ENCODE measurements around the gene GPT2. TPM values are rescaled to one million over a fixed set of nuclear protein-coding genes. Genes with fewer than 3 reads are reported as not detected.
A peak's percentile ranks its signal among the peaks of the same experiment; 100 is the strongest.

Gene GPT2
- total RNA-seq, 4 donors from 2014 or later, result 13.5 to 112 (median 55.7) TPM

DNA sequence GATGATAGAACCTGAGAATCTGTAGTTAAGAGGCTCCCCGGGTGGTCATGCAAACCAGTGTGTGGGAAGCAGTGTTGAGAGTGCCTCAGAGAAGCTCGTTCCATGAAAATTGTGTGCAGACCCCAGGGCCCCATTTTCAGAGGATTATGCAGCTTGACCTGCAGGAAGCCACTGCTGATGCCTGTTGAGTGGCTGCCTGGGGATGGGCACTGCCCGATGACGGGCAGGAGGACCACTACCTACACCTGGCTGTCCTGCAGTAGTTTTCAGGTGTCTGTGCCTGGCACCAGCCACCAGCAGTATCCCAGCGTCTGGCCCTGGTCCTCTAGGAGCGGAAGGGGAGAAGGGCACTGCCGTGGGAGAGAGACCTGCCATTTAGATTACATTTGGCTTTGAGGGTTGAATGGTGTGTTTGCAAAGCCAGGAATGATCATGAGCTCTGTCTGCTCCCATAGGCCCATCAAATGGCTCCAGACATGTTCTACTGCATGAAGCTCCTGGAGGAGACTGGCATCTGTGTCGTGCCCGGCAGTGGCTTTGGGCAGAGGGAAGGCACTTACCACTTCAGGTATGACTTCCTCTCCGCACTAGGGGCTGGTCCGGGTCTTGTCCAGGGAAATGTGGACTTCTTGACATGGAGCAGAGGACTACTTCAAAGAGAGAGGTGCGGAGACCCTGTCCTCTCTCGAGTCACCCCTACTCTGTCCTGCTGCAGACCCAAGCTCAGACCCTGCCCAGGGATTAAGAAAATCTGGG, 42.5 kb downstream of the GPT2 start:
- peaks cover 0 to 11% of the 10 kb centered on the region in 2 donors for H3K36me3 ChIP-seq
- peak overlapping the region; percentile 61 to 73 (median 64) for H3K27ac ChIP-seq
- TF ChIP-seq, protein P1, sequence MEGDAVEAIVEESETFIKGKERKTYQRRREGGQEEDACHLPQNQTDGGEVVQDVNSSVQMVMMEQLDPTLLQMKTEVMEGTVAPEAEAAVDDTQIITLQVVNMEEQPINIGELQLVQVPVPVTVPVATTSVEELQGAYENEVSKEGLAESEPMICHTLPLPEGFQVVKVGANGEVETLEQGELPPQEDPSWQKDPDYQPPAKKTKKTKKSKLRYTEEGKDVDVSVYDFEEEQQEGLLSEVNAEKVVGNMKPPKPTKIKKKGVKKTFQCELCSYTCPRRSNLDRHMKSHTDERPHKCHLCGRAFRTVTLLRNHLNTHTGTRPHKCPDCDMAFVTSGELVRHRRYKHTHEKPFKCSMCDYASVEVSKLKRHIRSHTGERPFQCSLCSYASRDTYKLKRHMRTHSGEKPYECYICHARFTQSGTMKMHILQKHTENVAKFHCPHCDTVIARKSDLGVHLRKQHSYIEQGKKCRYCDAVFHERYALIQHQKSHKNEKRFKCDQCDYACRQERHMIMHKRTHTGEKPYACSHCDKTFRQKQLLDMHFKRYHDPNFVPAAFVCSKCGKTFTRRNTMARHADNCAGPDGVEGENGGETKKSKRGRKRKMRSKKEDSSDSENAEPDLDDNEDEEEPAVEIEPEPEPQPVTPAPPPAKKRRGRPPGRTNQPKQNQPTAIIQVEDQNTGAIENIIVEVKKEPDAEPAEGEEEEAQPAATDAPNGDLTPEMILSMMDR (IDR thresholded peaks at IDR 0.05 in 4 of 5, conservative IDR thresholded peaks at IDR 0.05 in 1 of 5), result no peak
- TF ChIP-seq POLR2A (IDR thresholded peaks at IDR 0.05), result no peak
- H3K27me3 ChIP-seq, result no peaks in the 10 kb centered on the region
- in situ Hi-C loops (cut with MboI; ENCODE audit: low sequenced_read_pairs in 4 of 4), result no loop called here
- peaks cover 23 to 37% of the 10 kb centered on the region in 2 donors for H3K4me1 ChIP-seq
- DNase-seq (no peak), ATAC-seq (no peak)
- intact Hi-C loops (cut with DNase I; ENCODE audit: low total_unique reads), result loop anchor here (2.0 to 10.0 kb wide), 2 partner anchors 70 to 1318 kb away; partner anchors contain the start of genes ABCC11 and LONP2
- no peak overlapping the region for H3K4me3 ChIP-seq
- H3K9me3 ChIP-seq, result no peaks in the 10 kb centered on the region

DNA sequence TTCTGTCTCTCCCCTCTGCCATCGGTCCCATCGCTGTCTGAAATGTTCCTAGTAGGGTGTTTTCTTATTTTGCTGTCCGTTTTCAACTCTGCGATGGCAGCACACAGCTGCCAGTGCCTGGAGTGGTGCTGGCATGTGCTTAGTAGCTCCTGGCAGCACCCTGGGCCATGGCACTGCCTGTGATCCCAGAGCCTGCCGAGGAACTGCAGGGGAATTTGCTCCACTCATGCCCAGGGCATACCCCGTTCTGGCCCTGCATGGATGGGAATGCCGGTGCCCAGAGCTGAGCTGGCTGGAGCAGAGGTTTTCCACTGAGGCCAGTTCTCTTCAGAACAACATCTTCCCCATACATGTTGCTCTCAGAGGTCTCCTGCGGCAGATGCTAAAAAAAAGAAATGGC, 43.1 kb downstream of the GPT2 start:
- no peak for TF ChIP-seq POLR2A (IDR thresholded peaks at IDR 0.05)
- TF ChIP-seq, protein P1 (IDR thresholded peaks at IDR 0.05 in 4 of 5, conservative IDR thresholded peaks at IDR 0.05 in 1 of 5), result no peak
- intact Hi-C loops (cut with DNase I; ENCODE audit: low total_unique reads), result loop anchor here (2.0 to 10.0 kb wide), 2 partner anchors 70 to 1318 kb away; partner anchors contain the start of genes ABCC11 and LONP2
- Histone ChIP-seq H3K27me3 (no peaks in the 10 kb centered on the region), H3K4me3 (no peak overlapping the region), H3K9me3 (no peaks in the 10 kb centered on the region), H3K27ac (peak overlapping the region; percentile 61 to 73 (median 64)), H3K36me3 (peaks cover 0 to 10% of the 10 kb centered on the region in 2 donors), H3K4me1 (peaks cover 23 to 37% of the 10 kb centered on the region in 2 donors)
- peak; percentile 10 to 40 for DNase-seq
- peak; percentile 13 to 14 for ATAC-seq
- in situ Hi-C loops (cut with MboI; ENCODE audit: low sequenced_read_pairs in 4 of 4), result no loop called here

- intact Hi-C loops (cut with DNase I; ENCODE audit: low total_unique reads) (loop anchor here (10.0 kb wide), 1 partner anchor 1316 kb away; the partner anchor contains the start of genes ABCC11 and LONP2), in situ Hi-C loops (cut with MboI; ENCODE audit: low sequenced_read_pairs in 4 of 4) (no loop called here)
- Histone ChIP-seq H3K4me3 (no peak overlapping the region), H3K27me3 (no peaks in the 10 kb centered on the region), H3K27ac (peak overlapping the region in 2 of 4 donors; percentile 20 to 65), H3K9me3 (no peaks in the 10 kb centered on the region), H3K36me3 (peaks cover 0 to 5% of the 10 kb centered on the region in 2 donors), H3K4me1 (peaks cover 18 to 30% of the 10 kb centered on the region in 2 donors)
- DNase-seq (no peak), ATAC-seq (no peak)
- no peak for TF ChIP-seq POLR2A (IDR thresholded peaks at IDR 0.05)
- TF ChIP-seq, protein P1 (IDR thresholded peaks at IDR 0.05 in 4 of 5, conservative IDR thresholded peaks at IDR 0.05 in 1 of 5), result no peak
Measured at GRCh38 chr16:46928811-46929210, 44.6 kb downstream of the GPT2 start.

- H3K36me3 ChIP-seq, result peaks cover 0 to 5% of the 10 kb centered on the region in 2 donors
- intact Hi-C loops (cut with DNase I; ENCODE audit: low total_unique reads) (loop anchor here (10.0 kb wide), 1 partner anchor 1315 kb away; the partner anchor contains the start of genes ABCC11 and LONP2), in situ Hi-C loops (cut with MboI; ENCODE audit: low sequenced_read_pairs in 4 of 4) (no loop called here)
Measured at GRCh38 chr16:46929378-46930332, 45.5 kb downstream of the GPT2 start.

More at GRCh38 chr16:46929378-46930332, 45.5 kb downstream of the GPT2 start:
- TF ChIP-seq, protein P1 (IDR thresholded peaks at IDR 0.05 in 4 of 5, conservative IDR thresholded peaks at IDR 0.05 in 1 of 5), result peak; percentile 61 to 88 (median 83)
- TF ChIP-seq POLR2A (IDR thresholded peaks at IDR 0.05), result no peak
- Histone ChIP-seq H3K4me3 (no peak overlapping the region), H3K9me3 (no peaks in the 10 kb centered on the region), H3K27me3 (no peaks in the 10 kb centered on the region), H3K27ac (peak overlapping the region in 3 of 4 donors; percentile 7 to 58 (median 35)), H3K4me1 (peaks cover 10 to 22% of the 10 kb centered on the region in 2 donors)
- DNase-seq (peak; percentile 34 to 68), ATAC-seq (peak; percentile 34 to 74)
